Omental fat pad (tissue), 4 donors: ENCODE measurements around the gene RHAG. TPM values are rescaled to one million over a fixed set of nuclear protein-coding genes. Genes with fewer than 3 reads are reported as not detected.
"Not testable (repeated sequence)": the region's sequence is repeated elsewhere in the genome, so short reads cannot be mapped to it uniquely, and the experiment has no call there.

Source experiments
- ATAC-seq: fragments of 150-250 bp; one replicate; pipeline ENCODE4 v1.9.1; 2016; ENCODE audit warnings: mild to moderate bottlenecking, moderate library complexity; ENCODE audit not compliant: low FRiP score
- DNase-seq: peaks from one replicate; pipeline ENCODE4 v3.0.0-alpha.2; 2019; ENCODE audit warnings: low spot score
- total RNA-seq, 4 donors: library from RNA; depleted of rRNA; stranded (reverse); fragments of >200 nt; gene quantifications; one replicate each; pipeline ENCODE4 v1.1.0, GENCODE V29; 2016
- TF ChIP-seq, protein P1 (sequence below), 3 donors: fragments of 450-650 bp; IDR thresholded peaks; one replicate each; pipeline ENCODE4 v1.5.1; 2016 to 2017; ENCODE audit warnings: antibody characterized with exemption in 3 of 3, mild to moderate bottlenecking in 3 of 3, moderate library complexity in 2 of 3

The RHAG gene
- total RNA-seq, 4 donors from 2014 or later, result not detected

DNA sequence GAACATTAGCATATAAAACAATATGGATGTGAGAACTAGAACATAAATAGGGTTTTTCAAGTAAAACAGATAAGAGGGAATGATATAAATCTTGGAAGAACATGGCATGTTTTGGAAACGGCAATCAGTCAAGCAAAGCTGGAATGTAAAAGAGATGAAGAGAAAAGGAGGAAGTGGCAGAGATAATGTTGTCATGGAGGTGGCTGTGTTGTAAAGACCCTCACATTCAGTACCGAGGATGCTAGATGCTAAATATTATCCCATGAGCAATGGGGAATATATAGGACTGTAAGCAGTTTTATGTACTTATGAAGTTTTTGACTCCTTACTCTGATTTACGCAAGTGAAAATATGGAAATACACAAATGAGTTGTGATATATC, 702 bp upstream of the RHAG start:
- TF ChIP-seq, protein P1, sequence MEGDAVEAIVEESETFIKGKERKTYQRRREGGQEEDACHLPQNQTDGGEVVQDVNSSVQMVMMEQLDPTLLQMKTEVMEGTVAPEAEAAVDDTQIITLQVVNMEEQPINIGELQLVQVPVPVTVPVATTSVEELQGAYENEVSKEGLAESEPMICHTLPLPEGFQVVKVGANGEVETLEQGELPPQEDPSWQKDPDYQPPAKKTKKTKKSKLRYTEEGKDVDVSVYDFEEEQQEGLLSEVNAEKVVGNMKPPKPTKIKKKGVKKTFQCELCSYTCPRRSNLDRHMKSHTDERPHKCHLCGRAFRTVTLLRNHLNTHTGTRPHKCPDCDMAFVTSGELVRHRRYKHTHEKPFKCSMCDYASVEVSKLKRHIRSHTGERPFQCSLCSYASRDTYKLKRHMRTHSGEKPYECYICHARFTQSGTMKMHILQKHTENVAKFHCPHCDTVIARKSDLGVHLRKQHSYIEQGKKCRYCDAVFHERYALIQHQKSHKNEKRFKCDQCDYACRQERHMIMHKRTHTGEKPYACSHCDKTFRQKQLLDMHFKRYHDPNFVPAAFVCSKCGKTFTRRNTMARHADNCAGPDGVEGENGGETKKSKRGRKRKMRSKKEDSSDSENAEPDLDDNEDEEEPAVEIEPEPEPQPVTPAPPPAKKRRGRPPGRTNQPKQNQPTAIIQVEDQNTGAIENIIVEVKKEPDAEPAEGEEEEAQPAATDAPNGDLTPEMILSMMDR (IDR thresholded peaks at IDR 0.05), result no peak
- no peak for DNase-seq
- ATAC-seq, result no peak

DNA sequence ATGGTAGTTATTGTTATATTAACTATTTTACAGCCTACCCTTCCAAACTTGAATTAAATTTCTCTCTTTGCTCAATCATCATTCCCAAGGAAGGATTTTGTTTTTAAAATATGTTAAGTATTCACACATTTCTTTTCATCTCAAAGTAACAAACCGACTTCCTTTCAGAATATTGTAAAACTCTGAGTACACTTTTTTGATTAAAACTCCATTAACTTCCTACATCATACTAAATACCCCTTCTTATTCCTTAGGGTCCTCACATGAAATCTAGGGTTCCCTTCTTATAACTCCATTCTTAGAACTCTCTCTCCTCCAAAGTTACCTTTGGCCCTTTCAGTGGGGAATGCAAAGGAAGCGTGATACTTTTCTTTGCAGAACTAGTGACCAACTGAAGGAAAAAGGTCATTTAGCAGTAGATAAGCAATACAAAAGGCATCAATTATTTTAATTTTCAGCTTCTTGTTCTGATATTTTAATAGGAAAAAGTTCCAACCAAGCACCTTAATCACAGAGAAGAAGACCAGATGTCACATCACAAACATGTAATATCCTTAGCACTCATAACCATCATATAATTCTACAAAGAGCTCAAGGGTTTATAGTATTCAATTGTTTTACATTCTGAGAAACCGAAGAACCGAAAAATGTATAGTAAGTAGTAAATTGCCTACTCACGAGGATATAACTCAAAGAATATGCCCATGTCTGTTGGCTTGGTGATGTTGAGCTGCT, 494 bp downstream of the RHAG start:
- ATAC-seq (no peak), DNase-seq (no peak)
- TF ChIP-seq, protein P1 (IDR thresholded peaks at IDR 0.05), result no peak

DNA sequence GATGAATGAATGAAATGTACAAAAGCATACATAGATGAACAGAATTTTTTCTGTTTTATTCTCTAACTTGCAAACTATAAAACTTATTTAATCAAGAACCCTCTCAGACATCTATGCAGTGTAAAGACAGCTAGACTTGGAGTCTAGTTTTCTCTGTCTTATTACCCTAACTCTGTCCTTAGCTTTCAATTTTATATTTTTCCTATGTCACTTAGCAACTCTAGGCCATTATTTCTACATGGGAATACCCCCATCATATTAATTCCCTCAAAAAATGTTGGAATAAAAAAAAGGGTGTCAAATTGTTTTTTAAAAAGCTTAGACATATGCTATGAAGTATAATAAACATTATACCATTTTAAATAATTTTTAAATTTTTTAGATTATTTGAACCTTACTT, 1.2 kb downstream of the RHAG start:
- ATAC-seq, result no peak
- TF ChIP-seq, protein P1 (IDR thresholded peaks at IDR 0.05), result no peak
- no peak for DNase-seq

DNA sequence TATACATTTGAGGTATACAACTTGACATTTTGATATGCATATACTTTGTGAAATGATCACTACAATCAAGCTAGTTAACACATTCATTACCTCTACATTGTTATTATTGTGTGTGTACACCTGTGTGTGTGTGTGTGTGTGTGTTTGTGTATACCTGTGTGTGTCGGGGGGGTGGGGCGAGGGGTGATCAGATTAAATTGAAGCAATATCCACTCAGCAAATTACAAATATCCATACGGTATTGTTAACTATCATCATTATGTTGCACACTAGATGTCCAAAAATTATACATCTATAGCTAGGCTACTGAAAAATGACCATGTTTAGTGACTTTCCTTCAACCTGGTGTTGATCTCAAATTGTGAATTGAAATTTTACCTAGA, 1.8 kb downstream of the RHAG start:
- DNase-seq (no peak), ATAC-seq (no peak)
- TF ChIP-seq, protein P1 (IDR thresholded peaks at IDR 0.05), result no peak

DNA sequence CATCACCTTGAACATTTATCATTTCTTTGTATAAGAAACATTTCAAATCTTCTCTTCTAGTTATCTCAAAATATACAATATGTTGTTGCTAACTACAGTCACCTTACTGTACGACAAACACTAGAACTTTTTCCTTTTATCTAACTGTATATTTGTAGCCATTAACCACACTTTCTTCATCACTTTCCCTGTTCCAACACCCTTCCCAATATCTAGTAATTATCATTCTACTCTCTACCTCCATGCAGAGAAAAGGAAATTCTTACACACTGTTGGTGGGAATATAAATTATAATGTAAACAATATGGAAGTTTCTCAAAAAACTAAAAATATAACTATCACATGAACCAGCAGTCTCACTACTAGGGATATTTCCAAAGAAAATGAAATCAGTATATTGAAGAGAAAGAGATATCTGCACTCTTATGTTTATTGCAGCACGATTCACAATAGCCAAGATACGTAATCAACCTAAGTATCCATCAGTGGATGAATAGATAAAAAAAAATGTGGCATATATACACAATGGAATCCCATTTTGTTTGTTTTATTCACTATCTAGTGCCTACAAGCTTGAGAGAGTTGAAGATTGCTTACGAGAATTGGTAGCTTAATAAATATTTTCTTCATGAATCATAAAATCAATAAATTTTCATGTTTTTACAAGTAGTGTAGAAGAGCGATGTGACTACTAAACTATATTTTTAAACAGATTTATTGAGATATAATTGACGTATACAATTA, 2.4 kb downstream of the RHAG start:
- TF ChIP-seq, protein P1 (IDR thresholded peaks at IDR 0.05), result no peak
- DNase-seq, result no peak
- no peak for ATAC-seq

DNA sequence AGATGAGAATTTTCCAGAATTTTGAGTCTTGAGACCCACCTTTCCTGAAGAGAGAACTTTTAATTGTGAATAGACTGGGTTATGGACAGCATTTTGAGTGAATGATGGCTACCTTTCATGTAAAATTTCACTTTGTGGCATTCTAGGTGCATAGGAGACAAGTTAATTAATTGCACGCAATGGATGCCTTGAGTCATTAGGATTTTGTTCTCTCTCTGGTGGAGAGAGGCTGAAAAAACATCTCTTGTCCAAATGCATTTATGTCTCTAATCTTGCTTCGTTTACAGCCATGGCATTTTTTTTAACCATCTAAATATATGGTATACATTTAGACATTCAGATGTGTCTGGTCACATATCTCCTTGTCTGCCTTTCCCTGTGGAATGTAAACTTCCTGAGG, 3.1 kb downstream of the RHAG start:
- TF ChIP-seq, protein P1 (IDR thresholded peaks at IDR 0.05), result no peak
- ATAC-seq (no peak), DNase-seq (no peak)

DNA sequence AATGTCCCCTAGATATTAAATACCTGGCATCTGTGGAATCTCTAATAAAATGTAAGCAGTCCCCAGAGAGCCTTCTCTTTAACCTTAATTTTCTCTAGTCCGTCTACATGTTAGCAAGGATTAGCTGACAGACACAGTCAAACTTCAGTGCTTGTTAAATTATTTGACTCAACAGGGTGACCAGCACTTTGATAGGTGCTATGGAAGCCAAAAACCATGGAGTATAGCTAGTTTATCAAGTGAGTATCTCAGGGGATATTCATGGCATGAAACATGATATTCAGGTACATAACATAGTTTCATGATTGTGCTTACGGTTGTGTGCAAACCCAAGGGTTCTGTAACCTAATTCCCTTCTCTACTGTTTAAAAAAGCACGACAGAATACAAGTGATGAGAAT, 3.9 kb downstream of the RHAG start:
- no peak for ATAC-seq
- TF ChIP-seq, protein P1 (IDR thresholded peaks at IDR 0.05), result no peak
- no peak for DNase-seq

DNA sequence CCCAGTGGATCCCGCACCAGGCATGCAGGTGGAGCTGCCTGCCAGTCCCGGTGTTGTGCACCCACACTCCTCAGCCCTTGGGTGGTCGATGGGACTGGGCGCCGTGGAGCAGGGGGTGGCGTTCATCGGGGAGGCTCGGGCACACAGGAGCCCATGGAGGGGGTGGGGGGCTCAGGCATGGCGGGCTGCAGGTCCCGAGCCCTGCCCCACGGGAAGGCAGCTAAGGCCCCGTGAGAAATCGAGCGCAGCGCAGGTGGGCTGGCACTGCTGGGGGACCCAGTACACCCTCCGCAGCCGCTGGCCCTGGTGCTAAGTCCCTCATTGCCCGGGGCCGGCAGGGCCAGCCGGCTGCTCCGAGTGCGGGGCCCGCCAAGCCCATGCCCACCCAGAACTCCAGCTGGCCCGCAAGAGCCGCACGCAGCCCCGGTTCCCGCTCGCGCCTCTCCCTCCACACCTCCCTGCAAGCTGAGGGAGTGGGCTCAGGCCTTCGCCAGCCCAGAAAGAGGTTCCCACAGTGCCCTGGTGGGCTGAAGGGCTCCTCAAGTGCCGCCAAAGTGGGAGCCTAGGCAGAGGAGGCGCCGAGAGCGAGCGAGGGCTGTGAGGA, 7.1 kb downstream of the RHAG start:
- ATAC-seq, DNase-seq: not testable (repeated sequence)
